Measurements from ENCODE around the gene PDE6H.

The PDE6H gene

DNA sequence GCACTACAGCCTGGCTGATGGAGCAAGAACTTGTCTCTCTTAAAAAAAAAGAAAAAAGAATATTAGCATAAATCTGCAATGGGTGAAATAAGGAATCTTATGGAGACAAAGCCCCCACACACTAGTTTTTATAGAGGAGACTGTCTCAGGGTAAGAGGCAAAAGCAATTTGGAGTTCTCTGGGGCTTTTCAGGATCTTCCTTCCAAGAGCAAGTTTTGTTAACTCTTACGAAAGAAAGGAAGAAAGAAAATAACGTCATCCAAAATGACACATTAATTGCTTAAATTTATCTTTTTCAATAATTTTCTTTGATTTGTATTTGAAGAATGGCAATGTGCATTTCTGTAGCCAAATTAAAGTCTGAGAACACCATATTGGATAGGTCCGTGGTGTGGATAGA lies 3.8 kb downstream of the PDE6H start:
- in situ Hi-C loops (cut with HindIII; ENCODE audit: low sequenced_read_pairs): no loop called here
- TF ChIP-seq, protein P1, sequence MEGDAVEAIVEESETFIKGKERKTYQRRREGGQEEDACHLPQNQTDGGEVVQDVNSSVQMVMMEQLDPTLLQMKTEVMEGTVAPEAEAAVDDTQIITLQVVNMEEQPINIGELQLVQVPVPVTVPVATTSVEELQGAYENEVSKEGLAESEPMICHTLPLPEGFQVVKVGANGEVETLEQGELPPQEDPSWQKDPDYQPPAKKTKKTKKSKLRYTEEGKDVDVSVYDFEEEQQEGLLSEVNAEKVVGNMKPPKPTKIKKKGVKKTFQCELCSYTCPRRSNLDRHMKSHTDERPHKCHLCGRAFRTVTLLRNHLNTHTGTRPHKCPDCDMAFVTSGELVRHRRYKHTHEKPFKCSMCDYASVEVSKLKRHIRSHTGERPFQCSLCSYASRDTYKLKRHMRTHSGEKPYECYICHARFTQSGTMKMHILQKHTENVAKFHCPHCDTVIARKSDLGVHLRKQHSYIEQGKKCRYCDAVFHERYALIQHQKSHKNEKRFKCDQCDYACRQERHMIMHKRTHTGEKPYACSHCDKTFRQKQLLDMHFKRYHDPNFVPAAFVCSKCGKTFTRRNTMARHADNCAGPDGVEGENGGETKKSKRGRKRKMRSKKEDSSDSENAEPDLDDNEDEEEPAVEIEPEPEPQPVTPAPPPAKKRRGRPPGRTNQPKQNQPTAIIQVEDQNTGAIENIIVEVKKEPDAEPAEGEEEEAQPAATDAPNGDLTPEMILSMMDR (IDR thresholded peaks at IDR 0.05; ENCODE audit: low read depth, low read length): no peak
- DNase-seq (ENCODE audit: low read depth, low spot score): no peak
- no peak overlapping the region for H3K4me3 ChIP-seq (ENCODE audit: low read depth, low read length)

DNA sequence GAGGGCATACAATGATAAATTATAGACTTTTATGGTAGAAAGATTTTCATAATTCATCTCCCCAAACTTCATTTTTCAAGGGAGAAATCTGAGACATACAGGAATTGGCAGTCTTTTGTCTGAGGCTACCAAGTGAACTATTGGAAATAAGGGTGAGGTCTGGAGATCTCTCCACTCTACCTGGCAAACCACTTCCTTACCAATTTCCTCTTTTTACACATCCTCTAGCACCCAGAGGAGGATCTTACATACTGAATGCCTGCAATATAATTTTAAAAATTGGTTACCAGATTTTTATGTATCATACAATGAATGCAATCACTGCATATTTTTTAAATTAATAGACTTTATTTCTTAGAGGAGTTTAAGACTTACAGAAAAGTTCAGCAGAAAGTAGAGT lies 6.6 kb downstream of the PDE6H start:
- in situ Hi-C loops (cut with HindIII; ENCODE audit: low sequenced_read_pairs): no loop called here
- TF ChIP-seq, protein P1 (IDR thresholded peaks at IDR 0.05; ENCODE audit: low read depth, low read length): no peak
- H3K4me3 ChIP-seq (ENCODE audit: low read depth, low read length): no peak overlapping the region
- DNase-seq (ENCODE audit: low read depth, low spot score): no peak

DNA sequence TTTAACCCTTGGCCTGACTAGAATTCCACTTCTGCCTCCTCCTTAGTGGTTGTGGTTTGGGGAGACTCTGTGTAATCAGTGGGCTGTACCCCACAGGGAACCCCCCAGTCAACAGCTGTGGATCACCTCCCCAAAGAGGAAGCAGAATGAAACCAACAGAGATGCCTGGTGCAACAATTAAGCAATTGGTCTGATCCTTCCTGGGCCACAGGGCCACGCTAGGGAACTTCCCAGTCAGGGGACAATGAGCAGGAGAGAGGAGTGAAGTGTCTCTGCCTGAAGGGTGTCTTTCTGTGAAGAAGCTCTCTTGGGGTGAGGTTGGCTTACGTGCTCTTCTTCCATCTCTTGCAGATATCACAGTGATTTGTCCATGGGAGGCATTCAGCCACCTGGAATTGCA lies 8.2 kb downstream of the PDE6H start:
- DNase-seq (ENCODE audit: low read depth, low spot score): no peak
- in situ Hi-C loops (cut with HindIII; ENCODE audit: low sequenced_read_pairs): no loop called here
- TF ChIP-seq, protein P1 (IDR thresholded peaks at IDR 0.05; ENCODE audit: low read depth, low read length): no peak
- H3K4me3 ChIP-seq (ENCODE audit: low read depth, low read length): no peak overlapping the region

DNA sequence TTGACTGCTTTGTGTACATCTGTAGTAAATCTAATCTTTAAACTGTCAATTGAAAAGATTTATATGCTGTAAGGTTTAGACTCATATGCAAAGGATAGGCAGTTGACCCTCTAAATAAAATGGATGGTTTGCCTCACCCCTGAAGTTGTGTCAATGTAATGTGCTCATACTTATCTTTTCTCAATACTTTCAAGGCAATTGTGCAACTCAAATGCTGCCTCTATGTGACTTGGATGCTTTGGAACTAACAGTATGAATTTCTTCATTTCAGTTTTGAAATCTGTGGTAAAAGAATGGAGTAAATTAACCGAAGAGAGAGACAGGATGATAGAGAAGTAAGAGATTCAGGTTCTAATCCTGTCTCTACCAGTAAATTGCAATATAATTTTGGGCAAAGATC lies 9.7 kb downstream of the PDE6H start:
- in situ Hi-C loops (cut with HindIII; ENCODE audit: low sequenced_read_pairs): no loop called here
- DNase-seq (ENCODE audit: low read depth, low spot score): no peak
- H3K4me3 ChIP-seq (ENCODE audit: low read depth, low read length): no peak overlapping the region

DNA sequence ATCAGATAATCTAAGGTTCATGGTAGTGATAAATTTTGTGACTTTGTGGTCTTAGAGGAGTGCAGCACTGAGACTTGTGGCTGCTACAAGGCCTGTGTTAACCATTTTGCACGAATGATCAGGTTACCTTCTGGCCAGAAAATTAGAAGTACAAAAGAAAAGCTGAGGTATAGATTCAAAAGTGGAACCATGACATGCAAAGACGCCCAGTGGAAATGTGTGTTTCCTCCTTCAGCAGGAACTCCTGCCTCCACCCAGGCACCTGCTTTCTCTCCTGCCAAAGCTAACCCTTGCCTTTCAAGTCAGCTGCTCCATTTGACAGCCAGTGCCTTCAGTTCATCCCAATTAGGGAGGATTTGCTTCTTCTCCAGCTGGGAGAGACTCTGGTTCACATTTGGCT lies 10.1 kb downstream of the PDE6H start:
- no peak overlapping the region for H3K4me3 ChIP-seq (ENCODE audit: low read depth, low read length)
- DNase-seq (ENCODE audit: low read depth, low spot score): no peak
- in situ Hi-C loops (cut with HindIII; ENCODE audit: low sequenced_read_pairs): no loop called here
- TF ChIP-seq, protein P1 (IDR thresholded peaks at IDR 0.05; ENCODE audit: low read depth, low read length): no peak

More for the DNA sequence above, 9.7 kb downstream of the PDE6H start:
- TF ChIP-seq, protein P1 (IDR thresholded peaks at IDR 0.05; ENCODE audit: low read depth, low read length): no peak

DNA sequence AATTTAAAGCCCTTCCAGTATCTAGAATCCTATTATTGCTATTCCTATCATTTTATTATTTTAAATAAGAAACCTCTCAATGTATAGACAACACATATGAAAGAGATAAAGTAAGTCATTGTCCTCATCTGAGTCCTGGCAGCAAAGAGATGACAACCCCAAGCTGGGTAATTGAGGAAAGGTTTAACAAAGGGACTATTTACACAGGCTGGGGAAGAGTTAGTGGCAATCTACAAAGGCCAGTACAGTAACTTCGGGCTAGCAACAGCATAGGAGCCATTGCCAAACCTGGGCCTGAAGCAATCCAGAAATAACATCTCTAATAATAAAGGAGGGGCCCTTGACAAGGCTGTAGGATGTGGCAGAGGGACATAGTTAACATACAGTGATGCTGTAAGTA lies 11.2 kb downstream of the PDE6H start:
- in situ Hi-C loops (cut with HindIII; ENCODE audit: low sequenced_read_pairs): no loop called here
- no peak overlapping the region for H3K4me3 ChIP-seq (ENCODE audit: low read depth, low read length)
- DNase-seq (ENCODE audit: low read depth, low spot score): no peak
- TF ChIP-seq, protein P1 (IDR thresholded peaks at IDR 0.05; ENCODE audit: low read depth, low read length): no peak

DNA sequence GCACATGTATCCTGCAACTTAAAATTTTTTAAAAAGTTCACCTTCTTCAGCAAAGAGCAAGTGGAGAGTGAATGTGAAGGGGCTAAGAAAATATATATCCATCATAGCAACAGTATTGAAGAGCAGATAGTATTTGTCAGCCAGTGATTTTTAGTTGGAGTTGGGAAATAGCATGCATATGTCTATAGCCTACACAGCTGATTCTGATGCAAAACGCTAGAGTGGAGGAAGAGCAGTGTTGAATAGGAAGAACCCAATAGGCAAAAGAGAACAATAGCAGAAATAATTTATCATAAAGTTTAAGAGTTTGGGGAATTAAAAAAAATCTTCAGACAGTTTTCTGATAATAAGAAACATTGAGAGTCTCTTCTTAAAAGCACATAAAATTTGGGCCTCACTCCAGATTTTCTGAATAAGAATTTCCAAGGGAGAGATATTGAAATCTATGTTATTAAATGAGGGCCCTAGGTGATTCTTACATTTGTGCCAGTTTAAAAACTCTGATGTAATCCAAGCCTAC lies 12.0 kb downstream of the PDE6H start:
- no peak overlapping the region for H3K4me3 ChIP-seq (ENCODE audit: low read depth, low read length)
- in situ Hi-C loops (cut with HindIII; ENCODE audit: low sequenced_read_pairs): no loop called here
- TF ChIP-seq, protein P1 (IDR thresholded peaks at IDR 0.05; ENCODE audit: low read depth, low read length): no peak
- DNase-seq (ENCODE audit: low read depth, low spot score): no peak

All from astrocyte of the spinal cord (primary cell).